ENCODE data around the gene EPS8L2.

DNA sequence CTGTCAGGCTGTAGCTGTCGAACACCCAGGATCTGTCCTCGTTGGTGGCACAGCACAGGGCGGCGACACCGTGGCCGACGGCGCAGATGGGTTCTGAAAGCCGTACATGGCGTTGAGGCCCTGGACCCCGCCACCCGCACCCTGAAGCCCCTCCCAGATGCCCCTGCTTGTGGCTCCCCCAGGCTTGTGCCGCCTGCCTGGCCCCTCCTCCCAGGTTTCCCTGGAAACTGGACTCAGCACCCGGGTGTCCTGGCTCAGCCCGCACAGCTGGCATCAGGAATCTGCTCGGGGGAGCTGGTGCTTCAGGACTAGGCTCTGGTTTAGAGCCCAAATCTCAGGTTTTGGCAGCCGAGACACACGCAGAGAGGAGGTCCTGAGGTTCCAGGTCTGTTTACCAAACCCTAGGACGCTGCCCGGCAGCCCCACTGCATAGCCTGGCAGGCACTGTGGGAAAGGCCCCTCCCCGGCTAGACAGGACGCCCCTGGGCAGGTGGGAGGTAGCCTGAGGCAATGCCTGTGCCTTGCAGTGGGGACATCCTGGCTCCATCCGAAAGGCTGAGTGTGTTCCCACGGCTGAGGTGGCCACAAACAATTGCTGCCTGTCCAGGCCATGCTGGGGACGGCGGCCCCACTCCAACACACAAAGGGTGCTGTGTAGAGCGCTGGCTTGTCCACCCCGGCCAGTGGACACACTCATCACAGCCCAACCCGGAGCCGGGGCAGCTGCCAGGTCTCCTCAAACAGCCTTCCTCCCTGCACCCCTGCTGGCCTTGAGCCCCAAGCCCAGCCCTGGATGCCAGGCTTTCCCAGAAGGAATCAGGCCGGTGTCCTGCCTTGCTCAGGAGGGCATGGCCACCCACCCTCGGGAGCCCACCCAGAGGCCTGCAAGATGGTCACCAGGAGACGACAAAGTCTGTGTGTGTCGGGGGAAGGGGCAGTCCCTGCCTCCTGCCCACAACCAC, 66.7 kb downstream of the EPS8L2 start:
- TF ChIP-seq POLR2A (IDR thresholded peaks at IDR 0.05) (no peak), CTCF (IDR thresholded peaks at IDR 0.05) (no peak)

Data from suprapubic skin (tissue), 3 donors.